ENCODE results near the gene MOCS3.
"Not testable (repeated sequence)": the region's sequence is repeated elsewhere in the genome, so short reads cannot be mapped to it uniquely, and the experiment has no call there.

The MOCS3 gene

GRCh38 chr20:50932691-50933280, 25.8 kb upstream of the MOCS3 start:
- no peak for DNase-seq

DNA sequence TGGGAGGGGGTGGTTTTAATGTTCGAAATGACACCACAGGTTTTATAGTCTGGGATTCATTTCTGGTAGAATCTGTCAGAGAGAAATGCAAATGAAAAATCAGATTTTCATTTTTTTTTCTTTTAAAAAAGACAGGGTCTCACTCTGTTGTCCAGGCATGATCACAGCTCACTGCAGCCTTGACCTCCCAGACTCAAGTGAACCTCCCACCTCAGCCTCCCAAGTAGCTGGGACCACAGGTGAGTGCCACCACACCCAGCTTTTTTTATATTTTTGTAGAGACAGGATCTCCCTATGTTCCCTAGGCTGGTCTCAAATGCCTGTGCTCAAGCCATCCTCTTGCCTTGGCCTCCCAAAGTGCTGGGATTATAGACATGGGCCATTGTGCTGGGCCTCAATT, 25.0 kb upstream of the MOCS3 start:
- no peak for DNase-seq

DNA sequence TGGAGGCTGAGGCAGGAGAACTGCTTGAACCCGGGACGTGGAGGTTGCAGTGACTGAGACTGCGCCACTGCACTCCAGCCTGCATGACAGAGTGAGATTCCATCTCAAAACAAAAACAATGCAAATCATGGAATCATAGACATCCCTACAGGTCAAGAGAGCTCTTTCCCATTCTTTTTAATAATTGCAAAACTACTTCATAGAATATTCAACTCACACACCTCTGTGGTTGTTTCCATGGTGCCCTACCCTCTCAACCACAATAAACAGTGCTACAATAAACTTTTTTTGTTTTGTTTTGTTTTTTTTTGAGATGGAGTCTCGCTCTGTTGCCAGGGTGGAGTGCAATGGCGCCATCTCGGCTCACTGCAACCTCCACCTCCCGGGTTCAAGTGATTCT, 15.5 kb upstream of the MOCS3 start:
- DNase-seq: no peak

DNA sequence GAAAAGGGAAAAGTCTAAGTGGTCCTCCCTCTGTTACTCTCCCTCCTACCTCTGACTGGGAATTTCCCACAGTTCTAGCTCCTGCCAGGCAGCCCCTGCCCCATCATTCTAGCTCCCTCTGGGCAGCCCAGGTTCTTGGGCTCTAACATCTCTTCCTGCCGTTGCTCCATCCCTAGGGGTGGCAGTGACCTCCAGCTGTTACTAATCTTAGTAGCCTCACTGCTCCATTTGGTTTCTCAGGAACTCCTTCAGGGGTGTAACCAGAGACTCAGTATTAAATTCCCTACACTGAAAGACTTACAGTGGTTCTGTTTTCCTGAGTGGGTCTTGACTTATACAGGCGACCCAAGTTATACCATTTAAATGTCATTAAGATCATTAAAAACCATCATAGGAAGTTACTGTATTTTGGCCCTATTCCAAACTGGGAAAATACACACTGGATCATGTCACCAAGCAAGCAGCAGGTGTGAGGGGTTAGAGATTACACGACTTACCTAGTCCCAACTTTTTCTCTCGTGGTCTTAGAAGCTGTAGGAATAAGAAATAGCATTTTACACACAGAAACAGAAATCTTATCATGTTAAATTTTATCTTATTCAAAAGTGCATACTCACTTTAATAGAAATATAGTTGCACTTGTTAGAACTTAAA, 10.4 kb upstream of the MOCS3 start:
- no peak for DNase-seq

DNA sequence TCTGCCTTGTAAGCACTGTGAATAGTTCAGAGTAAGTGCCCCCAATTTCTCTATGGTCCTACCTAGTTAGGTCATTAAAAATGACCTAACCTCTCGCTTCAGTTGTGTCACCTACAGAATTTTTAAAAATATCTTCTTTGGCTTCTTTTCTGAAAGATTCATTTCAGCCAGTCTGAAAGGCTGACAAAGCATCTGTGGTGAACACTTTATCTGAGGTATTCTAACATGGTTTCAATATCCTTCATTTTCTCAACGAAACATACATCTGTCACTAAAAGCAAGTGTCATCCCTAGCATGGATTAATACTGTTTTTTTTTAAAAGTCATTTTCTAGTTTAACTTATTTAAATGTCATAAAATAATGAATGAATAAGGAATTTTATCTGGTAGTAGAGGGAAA, 5.4 kb upstream of the MOCS3 start:
- DNase-seq: no peak

- DNase-seq: no peak
These were observed 4.8 kb upstream of the MOCS3 start for GRCh38 chr20:50953821-50954220.

DNA sequence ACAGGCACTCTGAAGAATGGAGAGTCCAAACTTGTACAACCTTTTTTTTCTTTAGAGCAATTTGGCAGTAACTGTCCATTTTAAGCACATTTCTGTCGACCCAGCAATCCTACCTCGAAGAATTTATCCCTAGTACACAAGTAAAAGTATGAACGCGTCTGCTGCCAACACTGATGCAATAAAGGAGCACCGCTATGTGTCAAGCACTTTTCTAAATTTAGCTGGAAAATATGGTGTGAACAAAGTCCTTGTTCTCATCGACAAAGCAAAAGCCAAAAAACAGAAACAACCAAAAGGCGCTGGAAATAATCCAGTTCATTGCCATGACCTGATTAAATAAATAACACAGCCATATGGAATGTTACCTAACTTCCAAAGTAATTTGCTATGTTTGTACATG, 1.3 kb upstream of the MOCS3 start:
- DNase-seq: no peak

GRCh38 chr20:50957798-50958614, 612 bp upstream of the MOCS3 start, which contains the start of gene DPM1:
Gene DPM1 (minus strand): TSS chr20:50958532. CDS start chr20:50958523, 9 bp downstream.
- peak; percentile 70 to 75 (median 72) for DNase-seq

DNA sequence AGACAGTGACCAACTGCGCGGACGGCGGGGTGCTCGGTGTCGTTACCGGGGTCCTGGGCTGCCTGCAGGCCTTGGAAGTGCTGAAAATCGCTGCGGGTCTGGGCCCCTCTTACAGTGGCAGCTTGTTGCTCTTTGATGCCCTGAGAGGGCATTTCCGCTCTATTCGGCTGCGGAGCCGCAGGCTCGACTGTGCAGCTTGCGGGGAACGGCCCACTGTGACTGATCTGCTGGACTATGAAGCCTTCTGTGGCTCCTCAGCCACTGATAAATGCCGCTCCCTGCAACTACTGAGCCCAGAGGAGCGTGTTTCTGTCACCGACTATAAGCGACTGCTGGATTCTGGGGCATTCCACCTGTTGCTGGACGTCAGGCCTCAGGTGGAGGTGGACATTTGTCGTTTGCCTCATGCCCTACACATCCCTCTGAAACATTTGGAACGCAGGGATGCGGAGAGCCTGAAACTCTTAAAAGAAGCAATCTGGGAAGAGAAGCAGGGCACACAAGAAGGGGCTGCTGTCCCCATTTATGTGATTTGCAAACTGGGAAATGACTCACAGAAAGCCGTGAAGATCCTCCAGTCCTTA, 1.0 kb downstream of the MOCS3 start:
- no peak for DNase-seq

DNA sequence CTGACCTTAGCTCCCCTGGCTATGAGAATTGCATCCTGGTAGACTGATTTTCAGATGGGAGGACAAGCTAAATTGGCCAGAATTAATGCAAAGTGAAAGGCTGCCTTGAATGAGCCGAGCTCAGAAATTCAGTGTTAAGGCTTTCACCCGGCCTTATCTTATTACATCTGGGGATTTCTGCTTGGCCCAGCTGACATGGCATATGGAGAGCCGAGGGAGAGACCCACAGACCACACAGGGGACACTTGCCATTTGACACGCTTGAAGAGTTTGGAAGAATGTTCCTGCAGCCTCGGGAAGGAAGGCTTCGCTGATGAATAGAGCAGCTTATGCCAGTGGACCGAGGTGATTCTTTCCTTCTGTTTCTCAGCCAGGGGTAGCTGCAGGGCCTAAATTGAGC, 9.0 kb downstream of the MOCS3 start:
- no peak for DNase-seq

GRCh38 chr20:50968289-50968688, 9.7 kb downstream of the MOCS3 start:
- no peak for DNase-seq

GRCh38 chr20:50969435-50969834, 10.8 kb downstream of the MOCS3 start:
- DNase-seq: no peak

GRCh38 chr20:50969912-50970311, 11.3 kb downstream of the MOCS3 start:
- DNase-seq: no peak

GRCh38 chr20:50975701-50976330, 17.2 kb downstream of the MOCS3 start:
- DNase-seq: no peak

- DNase-seq: no peak
These were observed 18.7 kb downstream of the MOCS3 start for GRCh38 chr20:50977066-50978021.

- DNase-seq: not testable (repeated sequence)
These were observed 19.9 kb downstream of the MOCS3 start for GRCh38 chr20:50978533-50978932.

- no peak for DNase-seq
These were observed 21.6 kb downstream of the MOCS3 start for GRCh38 chr20:50980071-50980681.

DNA sequence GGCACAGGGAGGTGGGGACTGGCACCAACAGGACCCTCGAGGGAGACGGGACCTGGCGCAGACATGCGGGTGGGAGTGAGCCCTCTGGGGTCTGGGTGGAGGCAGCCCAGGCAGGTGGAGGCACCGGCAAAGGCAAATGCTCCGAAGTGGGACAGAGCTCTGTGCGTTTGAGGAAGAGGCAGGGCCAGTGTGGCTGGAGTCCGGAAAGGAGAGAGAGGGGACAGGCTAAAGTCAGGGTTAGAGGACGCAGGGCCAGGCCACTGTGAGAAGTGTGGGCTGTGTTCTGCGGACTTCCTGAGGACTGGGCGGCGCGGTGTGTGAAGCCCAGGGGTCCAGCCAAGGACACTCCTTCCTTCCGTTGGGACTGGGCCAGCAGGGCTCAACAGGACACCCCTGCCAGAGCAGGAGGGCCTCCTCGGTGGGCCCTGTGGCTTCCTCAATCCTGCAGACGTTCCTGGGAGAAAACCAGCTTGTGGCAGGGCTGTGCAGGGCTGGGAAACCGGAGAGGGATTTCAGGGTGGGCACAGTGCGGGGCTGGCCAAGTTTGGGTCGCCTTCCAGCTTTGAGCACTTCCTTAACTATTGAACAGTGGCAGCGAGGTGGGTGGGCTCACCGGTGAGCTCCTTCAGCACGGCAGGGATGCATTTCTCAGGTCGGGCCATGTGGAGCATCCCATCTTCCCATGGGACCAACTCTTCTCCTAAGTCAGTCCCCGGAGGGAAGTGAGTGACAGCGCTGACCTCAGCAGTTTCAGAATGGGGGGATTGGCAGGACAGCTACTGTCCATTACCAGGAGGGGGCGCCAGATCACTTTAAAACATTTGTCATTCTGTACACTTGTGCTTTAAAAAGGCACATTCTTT, 22.5 kb downstream of the MOCS3 start:
- DNase-seq: peak; percentile 29 to 65 (median 45)

DNA sequence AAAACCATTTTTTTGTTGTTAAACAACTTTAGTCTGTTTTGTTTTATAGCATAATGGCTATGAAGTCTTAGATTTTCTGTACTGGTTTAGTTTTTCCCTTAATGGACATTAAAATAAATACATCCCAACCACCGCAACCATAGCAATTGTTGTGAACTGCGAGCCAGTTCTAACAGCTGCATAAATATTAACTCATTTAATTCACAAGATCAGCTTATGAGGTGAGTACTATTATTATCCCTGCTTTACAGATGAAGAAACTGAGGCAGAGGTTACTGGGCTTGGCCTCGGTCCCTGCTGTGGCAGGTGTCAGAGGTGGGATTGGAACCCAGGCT, 23.1 kb downstream of the MOCS3 start:
- DNase-seq: no peak

- DNase-seq: no peak
These were observed 23.7 kb downstream of the MOCS3 start for GRCh38 chr20:50982363-50982762.

DNA sequence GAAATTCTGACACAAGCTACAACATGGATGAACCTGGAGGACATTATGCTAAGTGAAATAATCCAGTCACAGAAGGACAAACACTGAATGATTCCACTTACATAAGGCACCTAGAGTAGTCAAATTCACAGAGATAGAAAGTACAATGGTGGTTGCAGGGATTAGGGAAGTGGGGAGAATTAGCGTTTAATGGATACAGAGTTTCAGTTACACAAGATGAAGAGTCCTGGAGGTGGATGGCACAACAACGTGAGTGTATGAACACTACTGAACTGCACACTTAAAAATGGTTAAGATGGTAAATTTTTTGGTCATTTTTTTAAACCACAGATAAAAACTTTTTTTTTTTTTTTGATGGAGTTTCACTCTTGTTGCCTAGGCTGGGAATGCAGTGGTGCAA, 24.7 kb downstream of the MOCS3 start:
- DNase-seq: no peak
